HG02938 (cell line): Measurements from ENCODE around the gene EEF1AKMT4.

Experiments used
- ATAC-seq: cut with Tn5 transposase; IDR thresholded peaks from one replicate; pipeline ENCODE4 v1.9.1; 2021; ENCODE audit warnings: mild to moderate bottlenecking, moderate library complexity; ENCODE audit not compliant: unreplicated experiment

Gene EEF1AKMT4

GRCh38 chr3:184235381-184236032 lies 14.0 kb upstream of the EEF1AKMT4 start:
- no peak for ATAC-seq

GRCh38 chr3:184236033-184236410 lies 13.4 kb upstream of the EEF1AKMT4 start:
- no peak for ATAC-seq

- ATAC-seq, result no peak
Measured at GRCh38 chr3:184236636-184237035, 12.8 kb upstream of the EEF1AKMT4 start.

GRCh38 chr3:184237211-184237610 lies 12.3 kb upstream of the EEF1AKMT4 start:
- ATAC-seq, result no peak

- no peak for ATAC-seq
Measured at GRCh38 chr3:184237807-184238206, 11.7 kb upstream of the EEF1AKMT4 start.

- ATAC-seq, result no peak
Measured at GRCh38 chr3:184238246-184238818, 11.1 kb upstream of the EEF1AKMT4 start.

- no peak for ATAC-seq
Measured at GRCh38 chr3:184239221-184239620, 10.3 kb upstream of the EEF1AKMT4 start.

GRCh38 chr3:184239708-184240107 lies 9.8 kb upstream of the EEF1AKMT4 start:
- ATAC-seq, result no peak

GRCh38 chr3:184240384-184241140 lies 8.9 kb upstream of the EEF1AKMT4 start:
- no peak for ATAC-seq

- no peak for ATAC-seq
Measured at GRCh38 chr3:184241141-184241446, 8.4 kb upstream of the EEF1AKMT4 start.

- ATAC-seq, result no peak
Measured at GRCh38 chr3:184241447-184242296, 7.8 kb upstream of the EEF1AKMT4 start.

GRCh38 chr3:184242297-184242685 lies 7.2 kb upstream of the EEF1AKMT4 start:
- no peak for ATAC-seq

- peak; percentile 36 for ATAC-seq
Measured at GRCh38 chr3:184248454-184249411, 739 bp upstream of the EEF1AKMT4 start, which contains the start of gene ALG3. Gene ALG3 (minus strand): TSS chr3:184248962. CDS start chr3:184248940, 22 bp downstream.

- peak; percentile 63 for ATAC-seq
Measured at GRCh38 chr3:184250167-184250828, 826 bp downstream of the EEF1AKMT4 start.

- ATAC-seq, result no peak
Measured at GRCh38 chr3:184255291-184256039, 6.0 kb downstream of the EEF1AKMT4 start.

- ATAC-seq, result no peak
Measured at GRCh38 chr3:184257083-184257915, 7.8 kb downstream of the EEF1AKMT4 start.

- ATAC-seq, result no peak
Measured at GRCh38 chr3:184258926-184259325, 9.5 kb downstream of the EEF1AKMT4 start.

GRCh38 chr3:184259396-184259877 lies 10.0 kb downstream of the EEF1AKMT4 start:
- no peak for ATAC-seq
